GM21381 (cell line): ENCODE data around the gene SMCO4.

Experiments
- ATAC-seq: cut with Tn5 transposase; IDR thresholded peaks from one replicate; pipeline ENCODE4 v1.9.1; 2021; ENCODE audit warnings: mild to moderate bottlenecking, moderate library complexity; ENCODE audit not compliant: unreplicated experiment

Gene SMCO4

DNA sequence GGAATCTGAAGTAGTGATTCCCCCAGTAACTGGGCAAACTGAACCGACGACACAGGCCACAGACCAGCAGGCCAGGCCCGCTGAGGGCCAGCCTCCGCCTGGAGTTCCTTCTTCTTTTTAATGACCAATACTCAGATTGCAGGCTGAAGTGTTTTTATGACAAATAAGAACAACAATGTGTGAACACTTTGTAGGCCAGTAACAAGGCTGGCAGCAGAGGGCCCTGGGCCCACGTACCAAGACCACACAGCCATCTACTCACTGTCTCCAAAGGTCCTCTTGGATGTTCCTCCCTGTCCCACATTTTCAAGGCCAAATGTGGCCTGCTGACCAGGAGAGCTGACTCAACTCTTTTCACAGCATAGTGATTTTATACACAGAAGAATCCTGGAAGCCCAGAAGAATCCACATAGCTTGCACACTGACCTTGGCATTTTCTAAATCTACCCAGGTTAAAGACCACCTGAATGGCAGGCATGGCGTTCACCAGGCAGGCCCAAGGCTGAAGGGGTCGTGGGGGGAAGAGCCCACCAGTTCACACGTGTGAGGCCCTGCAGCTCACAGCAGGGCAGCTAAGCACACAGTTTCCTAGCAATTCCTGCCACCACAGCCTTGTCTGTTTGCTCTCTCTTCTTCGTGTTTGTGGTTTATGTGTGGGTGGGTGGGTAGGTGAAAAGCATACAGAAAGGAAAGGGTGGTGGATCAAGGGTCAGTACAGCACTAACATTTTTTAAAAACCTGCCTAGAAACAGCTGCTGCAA, 13.3 kb downstream of the SMCO4 start:
- ATAC-seq: peak; percentile 33

- no peak for ATAC-seq
These were observed 14.2 kb downstream of the SMCO4 start for GRCh38 chr11:93528757-93529645.

GRCh38 chr11:93528252-93528651, 14.9 kb downstream of the SMCO4 start:
- no peak for ATAC-seq

GRCh38 chr11:93526641-93527583, 16.3 kb downstream of the SMCO4 start:
- ATAC-seq: peak; percentile 12

DNA sequence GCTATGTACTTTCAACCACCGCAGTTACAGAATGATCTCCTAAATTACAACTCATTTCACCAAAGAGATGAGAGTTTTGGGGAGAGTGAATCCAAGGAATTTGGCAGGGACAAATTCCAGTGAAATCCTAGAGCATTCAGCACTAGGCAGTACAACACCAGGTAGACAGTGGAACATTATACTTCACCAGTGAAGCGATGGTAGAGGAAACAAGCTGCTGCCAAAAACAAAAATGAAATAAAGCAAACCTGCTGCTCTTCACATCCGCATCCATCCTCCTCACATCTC, 16.9 kb downstream of the SMCO4 start:
- peak; percentile 25 for ATAC-seq

DNA sequence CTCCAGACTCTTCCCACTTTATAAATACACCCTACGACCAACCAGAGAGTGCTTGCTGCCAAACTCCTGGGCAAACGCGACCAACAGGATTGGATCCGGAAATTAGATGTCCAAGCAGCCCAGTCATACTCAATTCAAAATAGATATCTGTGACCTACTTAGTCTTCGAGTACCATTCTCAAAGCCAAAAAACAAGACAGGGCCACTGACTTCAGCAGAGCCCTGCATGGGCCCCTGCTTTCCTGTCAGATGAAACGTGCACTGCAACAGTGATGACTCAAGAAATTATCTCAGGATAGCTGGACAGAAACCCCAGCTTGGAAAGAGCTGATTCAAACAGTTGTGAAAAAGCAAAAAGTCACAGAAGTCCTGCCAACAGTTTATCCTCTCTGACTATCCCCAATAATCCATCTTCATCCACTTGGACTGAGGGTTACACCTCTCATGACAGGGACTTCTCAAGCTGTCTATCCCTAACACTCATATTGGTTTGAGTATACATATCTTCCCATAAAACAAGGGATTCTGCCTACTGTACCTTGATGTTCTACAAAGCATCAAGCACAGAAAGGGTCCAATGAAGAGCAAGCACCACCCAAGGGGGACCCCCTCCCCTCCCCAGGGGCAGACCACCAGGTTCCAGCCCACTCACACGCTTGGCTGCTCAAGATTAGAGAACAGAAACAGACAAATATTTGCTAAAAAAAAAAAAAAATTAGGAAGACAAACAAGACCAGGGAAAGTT, 17.4 kb downstream of the SMCO4 start:
- no peak for ATAC-seq

DNA sequence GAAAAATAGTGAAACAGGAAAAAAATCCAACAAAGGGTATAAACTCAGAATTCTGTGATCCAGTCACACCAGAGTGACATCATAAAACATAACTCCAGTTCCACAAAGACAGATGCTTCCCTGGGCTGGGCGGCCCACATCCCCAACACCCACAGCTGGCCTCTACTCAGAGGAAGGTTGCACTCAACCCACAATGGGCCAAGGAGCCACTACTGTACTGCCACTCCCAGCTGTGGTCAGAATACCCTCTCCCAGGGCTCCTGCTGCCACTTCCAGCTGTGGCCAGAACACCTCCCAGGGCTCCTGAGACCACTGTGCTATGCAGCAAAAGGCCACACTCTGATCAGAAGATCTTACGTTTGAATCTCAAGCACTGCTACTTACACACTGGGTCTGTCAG, 18.3 kb downstream of the SMCO4 start:
- no peak for ATAC-seq

- peak; percentile 49 for ATAC-seq
These were observed 19.0 kb downstream of the SMCO4 start for GRCh38 chr11:93524173-93524536.

DNA sequence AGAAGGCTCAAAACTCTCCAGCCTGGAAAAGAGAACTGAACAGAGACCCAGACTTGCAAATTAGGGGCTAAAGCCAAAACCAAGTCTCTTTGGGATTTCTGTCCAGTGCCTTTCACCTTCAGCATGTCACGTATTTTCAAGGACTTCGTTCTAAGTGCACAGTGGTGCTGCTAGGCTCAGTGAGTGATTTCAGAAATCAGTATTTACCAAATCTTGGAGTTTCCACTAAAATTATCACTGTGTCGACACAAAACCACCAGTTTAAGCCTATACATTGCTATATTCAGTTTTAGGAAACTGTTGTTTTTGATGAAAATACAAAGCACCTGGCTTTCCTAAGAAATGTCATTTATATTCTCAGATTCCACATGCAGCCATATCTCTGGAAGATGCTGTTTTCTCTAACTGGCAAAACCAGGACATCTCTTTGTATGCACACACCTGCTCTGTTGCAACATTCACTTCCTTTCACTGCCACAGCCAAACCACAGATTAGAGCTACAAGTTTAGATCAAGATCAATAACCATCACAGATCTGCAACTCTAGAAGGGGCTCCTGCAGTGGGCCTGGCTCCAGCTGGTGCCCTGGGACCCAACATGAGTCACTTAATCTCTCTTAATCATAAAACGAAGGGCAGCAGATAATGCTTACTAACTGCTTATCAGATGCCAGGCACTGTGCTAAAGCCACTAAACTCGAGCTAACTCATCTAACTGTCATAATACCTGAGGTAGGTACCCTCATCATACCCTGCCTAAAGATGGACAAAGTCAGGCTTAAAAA, 22.3 kb downstream of the SMCO4 start:
- ATAC-seq: no peak

DNA sequence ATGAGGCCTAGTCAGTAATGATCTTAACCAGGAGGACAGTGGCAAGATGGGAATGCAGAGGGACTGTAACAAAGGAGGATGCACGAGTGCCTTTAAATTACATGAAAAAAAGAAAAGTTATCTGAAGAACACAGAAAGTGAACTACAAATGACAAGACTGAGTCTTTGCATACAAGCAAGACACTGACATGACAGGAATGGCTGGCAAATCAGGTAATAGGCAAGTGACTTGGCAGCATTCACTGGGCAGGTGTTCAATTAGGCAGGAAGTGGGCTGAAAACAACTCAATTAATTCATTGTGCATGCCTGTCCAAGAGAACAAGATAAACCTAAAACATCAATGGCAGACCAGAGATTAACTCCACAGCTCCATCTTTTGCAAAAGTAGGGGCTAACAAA, 24.0 kb downstream of the SMCO4 start:
- no peak for ATAC-seq

DNA sequence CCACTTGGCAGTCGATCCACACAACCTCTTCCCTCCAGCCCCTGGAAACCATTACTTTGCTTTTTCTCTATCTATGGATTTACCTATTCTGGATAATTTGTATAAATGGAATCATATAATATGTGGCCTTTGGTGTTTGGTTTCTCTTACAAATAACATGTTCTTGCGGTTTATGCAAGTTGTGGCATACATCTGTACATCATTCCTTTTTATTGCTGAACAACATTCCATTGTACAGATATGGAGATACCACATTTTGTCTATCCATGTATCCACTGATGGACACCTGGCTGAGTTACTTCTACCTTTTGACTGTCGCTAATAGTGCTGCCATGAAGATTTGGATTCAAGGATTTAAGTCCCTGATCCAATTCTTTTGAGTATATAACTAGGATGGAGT, 25.1 kb downstream of the SMCO4 start:
- no peak for ATAC-seq

DNA sequence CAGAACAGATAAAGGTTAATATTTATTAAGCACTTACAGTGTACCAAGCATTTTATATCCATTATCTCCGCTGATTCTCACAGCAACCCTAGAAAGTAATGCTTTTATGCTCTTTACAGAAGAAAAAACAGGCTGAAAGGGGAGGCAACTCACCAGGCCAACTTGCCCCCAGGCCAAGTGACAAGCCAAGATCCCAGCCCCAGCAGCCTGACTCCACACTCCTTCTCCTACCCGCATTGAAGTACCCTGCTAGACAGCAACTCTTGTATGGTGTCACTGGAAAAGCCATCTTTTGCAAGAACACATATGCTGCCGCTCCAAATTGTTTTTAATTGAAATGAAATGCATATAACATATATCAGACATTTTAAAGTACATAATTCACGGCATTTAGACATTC, 25.6 kb downstream of the SMCO4 start:
- no peak for ATAC-seq

DNA sequence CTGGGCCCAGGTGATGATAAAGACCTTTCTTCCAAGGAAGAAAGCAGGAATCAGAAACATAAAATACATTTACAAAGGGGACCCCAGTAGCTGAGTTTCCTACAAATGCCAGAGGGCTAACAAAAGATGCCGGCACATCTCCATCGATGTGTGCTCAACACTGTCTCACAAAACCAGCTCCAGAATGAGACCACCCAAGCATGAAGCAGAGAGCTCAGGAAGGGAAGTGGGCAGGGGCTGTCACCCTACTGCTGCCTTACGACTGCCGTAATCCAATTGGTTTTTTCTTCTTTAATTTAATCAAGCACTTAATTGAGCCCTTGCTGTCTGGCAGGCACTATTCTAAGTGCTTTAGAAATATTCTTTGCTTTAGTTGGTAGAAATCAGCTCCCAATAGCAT, 26.1 kb downstream of the SMCO4 start:
- no peak for ATAC-seq

DNA sequence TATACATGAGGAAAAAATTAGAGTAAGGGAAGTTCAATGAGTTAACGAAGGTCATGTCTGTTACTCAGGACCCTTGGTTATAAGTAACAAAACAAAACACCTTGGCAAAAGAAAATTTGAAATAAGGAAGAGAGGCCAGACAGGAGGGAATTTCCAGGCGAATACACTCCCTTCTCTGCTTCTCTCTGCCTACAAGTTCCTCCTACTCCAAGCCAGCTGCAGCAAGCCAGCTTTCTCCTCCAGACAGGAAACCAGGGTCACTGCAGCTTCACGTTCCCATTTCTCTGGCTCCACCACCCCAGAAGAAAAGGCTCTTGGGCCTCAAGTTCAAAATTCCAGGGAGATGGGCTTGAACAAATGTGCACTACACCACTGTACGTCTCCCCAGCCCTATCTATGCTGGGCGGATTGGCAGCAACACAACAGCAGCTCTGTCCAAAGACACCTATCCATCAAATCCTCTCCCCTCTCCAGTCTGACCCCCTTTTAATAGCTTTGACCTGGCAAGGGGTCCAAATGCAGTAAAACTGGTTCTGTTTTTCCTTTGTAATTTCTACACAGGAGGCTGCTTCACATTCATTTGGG, 27.7 kb downstream of the SMCO4 start:
- no peak for ATAC-seq

GRCh38 chr11:93514712-93515111, 28.5 kb downstream of the SMCO4 start:
- no peak for ATAC-seq

DNA sequence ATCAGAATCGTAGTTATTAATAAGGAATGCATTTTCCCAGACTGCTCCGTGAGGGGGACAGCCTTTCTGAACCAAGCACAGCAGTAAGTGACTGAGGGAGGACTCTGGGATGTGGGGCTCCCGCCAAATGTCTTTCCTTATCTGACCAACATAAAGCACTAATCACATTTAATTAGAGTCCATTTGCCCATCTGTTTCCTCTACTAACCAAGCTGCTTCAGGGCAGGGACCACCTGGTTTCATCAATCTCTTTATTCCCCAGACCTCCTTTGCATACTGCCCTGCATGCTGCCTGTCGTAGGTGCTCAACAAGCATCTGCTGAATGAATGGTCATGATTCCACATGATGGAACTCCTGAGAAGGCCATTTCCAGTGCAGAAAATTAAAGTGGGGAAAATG, 29.4 kb downstream of the SMCO4 start:
- ATAC-seq: no peak

DNA sequence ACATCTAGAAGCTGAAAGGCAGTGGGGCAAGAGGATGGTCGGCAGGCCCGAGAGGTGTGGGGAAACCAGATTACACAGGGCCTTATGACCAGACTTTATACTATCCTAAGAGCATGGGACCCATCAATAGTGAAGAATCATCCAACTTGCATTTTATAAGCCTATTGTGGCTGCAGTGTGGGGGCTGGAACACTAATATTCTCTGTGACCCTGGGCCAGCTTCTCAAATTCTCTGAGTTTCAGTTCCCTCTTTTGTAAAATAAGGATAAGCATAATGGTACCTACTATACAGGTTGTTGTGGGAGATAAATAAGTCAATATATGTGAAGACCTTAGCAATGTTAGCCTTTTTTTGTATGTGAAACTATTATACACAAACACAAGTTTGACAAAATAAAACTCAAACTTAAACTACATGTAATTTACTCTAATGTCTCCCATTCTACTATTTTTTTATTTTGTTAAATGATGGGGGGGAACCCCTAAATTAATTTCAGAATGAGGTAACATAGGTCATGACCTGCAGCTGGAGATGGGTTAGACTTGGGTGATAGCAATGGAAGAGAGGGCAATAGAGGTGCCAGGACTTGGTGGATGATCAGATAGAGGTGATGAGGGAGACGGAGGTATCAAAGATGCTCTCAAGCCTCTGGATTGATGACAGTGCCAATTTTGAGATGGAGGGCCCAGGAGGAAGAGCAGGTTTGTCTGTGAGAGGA, 30.1 kb downstream of the SMCO4 start:
- peak; percentile 73 for ATAC-seq

DNA sequence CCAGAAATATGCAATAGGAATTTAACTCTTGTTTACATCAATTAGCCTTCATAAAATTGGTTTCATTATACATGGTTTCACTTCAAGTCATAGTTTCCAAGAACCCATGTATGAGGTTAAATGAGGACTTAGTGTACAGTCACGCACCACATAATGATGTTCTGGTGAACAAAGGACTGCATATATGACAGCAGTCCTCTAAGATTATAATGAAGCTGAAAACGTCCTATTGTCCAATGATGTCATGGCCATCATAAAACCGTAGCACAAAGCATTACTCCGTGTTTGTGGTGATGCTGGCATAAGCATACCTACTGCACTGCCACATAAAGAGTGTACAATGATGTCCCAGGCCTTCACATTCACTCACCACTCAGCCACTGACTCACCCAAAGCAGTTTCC, 31.1 kb downstream of the SMCO4 start:
- ATAC-seq: peak; percentile 87
